GM12878 (cell line): ENCODE results near the gene GPR152.
"Not testable (repeated sequence)": the region's sequence is repeated elsewhere in the genome, so short reads cannot be mapped to it uniquely, and the experiment has no call there.

Experiments used
- CREM ChIP-seq: IDR thresholded peaks from 2 replicates; pipeline ENCODE4 v1.6.1; 2014; ENCODE audit warnings: antibody characterized with exemption, low read depth
- CTCF ChIP-seq, 3 experiments: IDR thresholded peaks in 2 of 3; conservative IDR thresholded peaks in 1 of 3; 2 replicates each; pipeline ENCODE4 v1.5.1; 2011; ENCODE audit warnings: low read depth in 3 of 3, low read length in 3 of 3, mild to moderate bottlenecking in 3 of 3, control low read depth in 2 of 3, moderate library complexity in 2 of 3, inconsistent platforms in 1 of 3, mixed read lengths in 1 of 3; ENCODE audit not compliant: control insufficient read depth in 2 of 3, insufficient read depth in 1 of 3; ENCODE audit errors: extremely low read depth in 1 of 3
- EGR1 ChIP-seq, 2 experiments: IDR thresholded peaks; 1 replicate in 1 of 2; 2 replicates in 1 of 2; pipeline ENCODE4 v1.6.1; 2011 to 2012; ENCODE audit warnings: low read depth in 2 of 2, low read length in 2 of 2, borderline replicate concordance in 1 of 2, mild to moderate bottlenecking in 1 of 2, moderate library complexity in 1 of 2
- HDGF ChIP-seq: fragments of 450-650 bp; IDR thresholded peaks from 2 replicates; pipeline ENCODE4 v1.6.1; 2016; ENCODE audit warnings: antibody characterized with exemption
- MEF2A ChIP-seq: IDR thresholded peaks from 2 replicates; pipeline ENCODE4 v1.6.1; 2011; ENCODE audit warnings: low read depth, mild to moderate bottlenecking, low read length, moderate library complexity; ENCODE audit not compliant: insufficient read depth
- NFIC ChIP-seq: IDR thresholded peaks from 2 replicates; pipeline ENCODE4 v1.6.1; 2012; ENCODE audit warnings: low read depth, mild to moderate bottlenecking, inconsistent platforms, low read length, moderate library complexity
- NRF1 ChIP-seq: conservative IDR thresholded peaks from 2 replicates; pipeline ENCODE4 v1.6.1; 2011; ENCODE audit warnings: mild to moderate bottlenecking, low read depth, low read length, improper control_type of control experiment
- POLR2A ChIP-seq: IDR thresholded peaks from 2 replicates; pipeline ENCODE4 v1.6.1; 2011; ENCODE audit warnings: low read depth, mild to moderate bottlenecking, low read length
- POLR2AphosphoS5 ChIP-seq: IDR thresholded peaks from 2 replicates; pipeline ENCODE4 v1.6.1; 2011; ENCODE audit warnings: mild to moderate bottlenecking, low read length, inconsistent platforms
- REST ChIP-seq: IDR thresholded peaks from 2 replicates; pipeline ENCODE4 v1.6.1; 2012; ENCODE audit warnings: mild to moderate bottlenecking, low read depth, low read length
- SIX5 ChIP-seq: IDR thresholded peaks from 2 replicates; pipeline ENCODE4 v1.6.1; 2011; ENCODE audit warnings: mild to moderate bottlenecking, low read depth, low read length, moderate library complexity; ENCODE audit not compliant: severe bottlenecking
- USF2 ChIP-seq: IDR thresholded peaks from 2 replicates; pipeline ENCODE4 v1.6.1; 2011; ENCODE audit warnings: low read depth, low read length, improper control_type of control experiment, borderline replicate concordance
- ZSCAN29 ChIP-seq: fragments of 450-650 bp; IDR thresholded peaks from 2 replicates; pipeline ENCODE4 v1.6.1; 2017; ENCODE audit warnings: mild to moderate bottlenecking, moderate library complexity
- TF ChIP-seq, protein P1 (sequence below): IDR thresholded peaks from 2 replicates; pipeline ENCODE4 v1.6.1; 2011; ENCODE audit warnings: mild to moderate bottlenecking, low read depth, low read length, moderate library complexity; ENCODE audit not compliant: insufficient replicate concordance

GRCh38 chr11:67476692-67477091 is 24.2 kb upstream of the GPR152 start:
- TF ChIP-seq USF2; REST; HDGF; NFIC; POLR2A; ZSCAN29; MEF2A; CTCF (IDR thresholded peaks at IDR 0.05 in 2 of 3, conservative IDR thresholded peaks at IDR 0.05 in 1 of 3; ENCODE audit: control insufficient read depth in 2 of 3, extremely low read depth in 1 of 3, insufficient read depth in 1 of 3, low read depth in 3 of 3, low read length in 3 of 3); NRF1; POLR2AphosphoS5; SIX5; CREM; EGR1 (IDR thresholded peaks at IDR 0.05; ENCODE audit: borderline replicate concordance in 1 of 2, low read depth in 2 of 2, low read length in 2 of 2): not testable (repeated sequence)
- TF ChIP-seq, protein P1, sequence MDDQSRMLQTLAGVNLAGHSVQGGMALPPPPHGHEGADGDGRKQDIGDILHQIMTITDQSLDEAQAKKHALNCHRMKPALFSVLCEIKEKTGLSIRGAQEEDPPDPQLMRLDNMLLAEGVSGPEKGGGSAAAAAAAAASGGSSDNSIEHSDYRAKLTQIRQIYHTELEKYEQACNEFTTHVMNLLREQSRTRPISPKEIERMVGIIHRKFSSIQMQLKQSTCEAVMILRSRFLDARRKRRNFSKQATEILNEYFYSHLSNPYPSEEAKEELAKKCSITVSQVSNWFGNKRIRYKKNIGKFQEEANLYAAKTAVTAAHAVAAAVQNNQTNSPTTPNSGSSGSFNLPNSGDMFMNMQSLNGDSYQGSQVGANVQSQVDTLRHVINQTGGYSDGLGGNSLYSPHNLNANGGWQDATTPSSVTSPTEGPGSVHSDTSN, result not testable (repeated sequence)
